ENCODE data around the gene KRT23. TPM values are rescaled to one million over a fixed set of nuclear protein-coding genes. Genes with fewer than 3 reads are reported as not detected.
A peak's percentile ranks its signal among the peaks of the same experiment; 100 is the strongest.

KRT23 gene, protein sequence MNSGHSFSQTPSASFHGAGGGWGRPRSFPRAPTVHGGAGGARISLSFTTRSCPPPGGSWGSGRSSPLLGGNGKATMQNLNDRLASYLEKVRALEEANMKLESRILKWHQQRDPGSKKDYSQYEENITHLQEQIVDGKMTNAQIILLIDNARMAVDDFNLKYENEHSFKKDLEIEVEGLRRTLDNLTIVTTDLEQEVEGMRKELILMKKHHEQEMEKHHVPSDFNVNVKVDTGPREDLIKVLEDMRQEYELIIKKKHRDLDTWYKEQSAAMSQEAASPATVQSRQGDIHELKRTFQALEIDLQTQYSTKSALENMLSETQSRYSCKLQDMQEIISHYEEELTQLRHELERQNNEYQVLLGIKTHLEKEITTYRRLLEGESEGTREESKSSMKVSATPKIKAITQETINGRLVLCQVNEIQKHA
- not detected for total RNA-seq

- Mint-ChIP-seq H3K27me3 (peaks cover 27% of the 10 kb centered on the region), H3K4me3 (no peak within 1 kb of the TSS), H3K27ac (no peak within 1 kb of the TSS), H3K36me3 (ENCODE audit: low read depth) (no peaks in the 10 kb centered on the region), H3K9me3 (no peaks in the 10 kb centered on the region), H3K4me1 (no peaks in the 10 kb centered on the region)
- ChIA-PET POLR2A (no interaction called here), CTCF (no interaction called here)
- DNase-seq = no peak
Measured at GRCh38 chr17:40937384-40937819, at the start of gene KRT23. KRT23 (minus strand) TSS chr17:40937646; CDS start chr17:40936603, 1,043 bp downstream.

DNA sequence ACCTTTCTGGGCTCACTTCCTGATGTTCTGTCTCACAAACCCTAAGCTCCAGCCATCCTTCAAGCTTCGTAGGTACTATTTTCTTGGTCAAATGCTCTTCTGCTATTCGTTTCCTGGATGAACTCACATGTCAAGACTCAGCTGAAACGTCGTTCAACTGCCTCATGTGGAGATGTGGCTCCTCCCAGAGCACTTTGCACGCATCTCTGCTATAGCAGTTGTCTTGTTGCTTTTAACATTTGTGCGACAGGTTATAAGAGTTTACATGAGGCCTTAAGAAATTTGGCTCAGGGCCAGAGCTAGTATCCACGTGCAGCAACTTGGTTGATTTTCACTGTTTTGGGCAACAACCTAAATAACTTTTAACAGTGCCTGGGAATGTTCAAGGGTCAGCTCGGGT lies 49.5 kb upstream of the KRT23 start:
- Mint-ChIP-seq H3K27ac (no peak overlapping the region), H3K4me1 (no peaks in the 10 kb centered on the region), H3K4me3 (no peak overlapping the region), H3K27me3 (peaks cover 31% of the 10 kb centered on the region), H3K36me3 (ENCODE audit: low read depth) (no peaks in the 10 kb centered on the region), H3K9me3 (no peaks in the 10 kb centered on the region)
- ChIA-PET POLR2A (no interaction called here), CTCF (no interaction called here)
- no peak for DNase-seq

DNA sequence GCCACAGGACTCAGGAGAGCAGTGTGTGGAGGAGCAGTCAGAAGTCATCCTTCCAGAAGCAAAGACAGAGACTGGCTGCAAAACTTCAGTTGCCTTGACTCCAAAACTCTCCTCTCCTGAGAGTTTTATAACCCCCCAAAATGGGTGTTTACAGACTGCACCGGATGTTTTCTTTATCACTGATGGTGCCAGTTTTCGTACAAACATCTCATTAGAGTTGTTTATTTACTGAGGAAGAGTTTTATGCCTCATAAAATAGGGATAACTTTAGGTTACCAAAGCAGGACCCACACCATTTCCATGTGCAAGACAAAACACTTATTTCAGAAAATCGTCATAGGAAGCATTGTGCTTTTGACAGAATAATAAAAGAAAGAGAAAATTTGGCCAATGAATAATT lies 46.8 kb upstream of the KRT23 start, which contains the start of gene KRT40:
Gene KRT40, minus strand, starts transcription at position 101 of the 400 bp plus-strand sequence. Its CDS starts 53 bp downstream, at position 48.
- DNase-seq = no peak
- Mint-ChIP-seq H3K36me3 (ENCODE audit: low read depth) (no peaks in the 10 kb centered on the region), H3K27ac (no peak within 1 kb of the TSS), H3K4me1 (no peaks in the 10 kb centered on the region), H3K4me3 (no peak within 1 kb of the TSS), H3K27me3 (peaks cover 17% of the 10 kb centered on the region), H3K9me3 (no peaks in the 10 kb centered on the region)
- ChIA-PET POLR2A (interaction anchor here (0.7 kb wide), 1 partner anchor 22 kb away, joined by 7 read pairs; no protein-coding TSS in a partner anchor), CTCF (interaction anchor here (0.7 kb wide), 1 partner anchor 29 kb away, joined by 3 read pairs; no protein-coding TSS in a partner anchor)

- DNase-seq = no peak
- no peaks in the 10 kb centered on the region for H3K4me1 Mint-ChIP-seq
- no peaks in the 10 kb centered on the region for H3K9me3 Mint-ChIP-seq
- H3K27me3 Mint-ChIP-seq = peaks cover 14% of the 10 kb centered on the region
- no peak overlapping the region for H3K27ac Mint-ChIP-seq
- POLR2A ChIA-PET = no interaction called here
- CTCF ChIA-PET = interaction anchor here (0.7 to 1.2 kb wide), 2 partner anchors 9 to 194 kb away, joined by 3 read pairs; no protein-coding TSS in a partner anchor
- H3K36me3 Mint-ChIP-seq (ENCODE audit: low read depth) = no peaks in the 10 kb centered on the region
- H3K4me3 Mint-ChIP-seq = no peak overlapping the region
Measured at GRCh38 chr17:40981115-40981514, 43.7 kb upstream of the KRT23 start.

DNA sequence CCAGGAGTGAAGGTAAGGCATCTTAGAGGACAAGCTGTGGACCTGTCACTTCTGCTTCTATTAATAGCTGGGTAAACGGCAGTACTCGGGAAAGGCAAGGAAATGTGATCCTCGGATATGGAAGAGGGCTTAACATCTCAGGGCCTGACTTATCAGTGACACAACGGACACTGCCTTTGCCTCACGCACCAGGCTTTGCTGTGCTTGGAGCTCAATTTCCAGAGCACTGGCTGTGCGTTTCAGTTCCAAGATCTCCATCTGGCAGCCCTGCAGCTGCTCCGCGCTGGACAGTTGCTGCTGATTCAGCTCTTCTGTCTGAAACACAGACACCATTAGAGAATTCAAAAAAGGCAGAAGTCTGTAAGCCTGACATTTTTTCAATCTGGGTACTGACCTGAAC lies 43.1 kb upstream of the KRT23 start:
- Mint-ChIP-seq H3K36me3 (ENCODE audit: low read depth) (no peaks in the 10 kb centered on the region), H3K27me3 (peaks cover 14% of the 10 kb centered on the region), H3K4me3 (no peak overlapping the region), H3K4me1 (no peaks in the 10 kb centered on the region), H3K27ac (no peak overlapping the region), H3K9me3 (no peaks in the 10 kb centered on the region)
- ChIA-PET POLR2A (no interaction called here), CTCF (interaction anchor here (0.7 to 1.2 kb wide), 2 partner anchors 8 to 193 kb away, joined by 3 read pairs; no protein-coding TSS in a partner anchor)
- DNase-seq = no peak

GRCh38 chr17:40980117-40980516 lies 42.7 kb upstream of the KRT23 start:
- POLR2A ChIA-PET = no interaction called here
- no peak for DNase-seq
- H3K27me3 Mint-ChIP-seq = peaks cover 14% of the 10 kb centered on the region
- no peaks in the 10 kb centered on the region for H3K4me1 Mint-ChIP-seq
- H3K9me3 Mint-ChIP-seq = no peaks in the 10 kb centered on the region
- no peaks in the 10 kb centered on the region for H3K36me3 Mint-ChIP-seq (ENCODE audit: low read depth)
- no peak overlapping the region for H3K27ac Mint-ChIP-seq
- CTCF ChIA-PET = interaction anchor here (1.2 kb wide), 1 partner anchor 8 kb away, joined by 3 read pairs; no protein-coding TSS in a partner anchor
- H3K4me3 Mint-ChIP-seq = no peak overlapping the region

GRCh38 chr17:40978575-40979151 lies 41.2 kb upstream of the KRT23 start:
- Mint-ChIP-seq H3K4me3 (no peak overlapping the region), H3K9me3 (no peaks in the 10 kb centered on the region), H3K27me3 (peaks cover 7% of the 10 kb centered on the region), H3K36me3 (ENCODE audit: low read depth) (no peaks in the 10 kb centered on the region), H3K4me1 (no peaks in the 10 kb centered on the region), H3K27ac (no peak overlapping the region)
- POLR2A ChIA-PET = no interaction called here
- CTCF ChIA-PET = interaction anchor here (1.3 kb wide), 1 partner anchor 17 kb away, joined by 3 read pairs; no protein-coding TSS in a partner anchor
- no peak for DNase-seq

GRCh38 chr17:40975516-40975915 lies 38.1 kb upstream of the KRT23 start:
- Mint-ChIP-seq H3K9me3 (no peaks in the 10 kb centered on the region), H3K27me3 (peaks cover 12% of the 10 kb centered on the region), H3K4me3 (no peak overlapping the region), H3K27ac (no peak overlapping the region), H3K4me1 (no peaks in the 10 kb centered on the region), H3K36me3 (ENCODE audit: low read depth) (no peaks in the 10 kb centered on the region)
- CTCF ChIA-PET = no interaction called here
- no peak for DNase-seq
- POLR2A ChIA-PET = no interaction called here

DNA sequence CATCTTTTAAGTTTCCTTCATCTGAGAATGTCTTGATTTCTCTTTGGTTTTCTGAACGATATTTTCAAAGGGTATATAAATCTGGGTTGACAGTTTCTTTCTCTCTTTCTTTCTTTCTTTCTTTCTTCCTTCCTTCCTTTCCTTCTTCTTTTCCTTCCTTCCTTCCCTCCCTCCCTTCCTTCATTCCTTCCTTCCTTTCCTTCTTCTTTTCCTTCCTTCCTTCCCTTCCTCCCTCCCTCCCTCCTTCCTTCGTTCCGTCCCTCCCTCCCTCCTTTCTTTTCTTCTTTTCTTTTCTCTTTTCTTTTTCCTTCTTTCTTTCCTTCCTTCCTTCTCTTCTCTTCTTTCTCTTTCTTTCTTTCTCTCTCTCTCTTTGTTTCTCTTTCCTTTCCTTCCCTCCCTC lies 36.9 kb upstream of the KRT23 start:
- H3K9me3 Mint-ChIP-seq = no peaks in the 10 kb centered on the region
- no peaks in the 10 kb centered on the region for H3K36me3 Mint-ChIP-seq (ENCODE audit: low read depth)
- H3K27ac Mint-ChIP-seq = no peak overlapping the region
- ChIA-PET POLR2A (no interaction called here), CTCF (interaction anchor here (0.6 kb wide), 1 partner anchor 1526 kb away, joined by 3 read pairs; no protein-coding TSS in a partner anchor)
- no peak overlapping the region for H3K4me3 Mint-ChIP-seq
- H3K4me1 Mint-ChIP-seq = no peaks in the 10 kb centered on the region
- H3K27me3 Mint-ChIP-seq = peaks cover 13% of the 10 kb centered on the region
- DNase-seq = no peak

DNA sequence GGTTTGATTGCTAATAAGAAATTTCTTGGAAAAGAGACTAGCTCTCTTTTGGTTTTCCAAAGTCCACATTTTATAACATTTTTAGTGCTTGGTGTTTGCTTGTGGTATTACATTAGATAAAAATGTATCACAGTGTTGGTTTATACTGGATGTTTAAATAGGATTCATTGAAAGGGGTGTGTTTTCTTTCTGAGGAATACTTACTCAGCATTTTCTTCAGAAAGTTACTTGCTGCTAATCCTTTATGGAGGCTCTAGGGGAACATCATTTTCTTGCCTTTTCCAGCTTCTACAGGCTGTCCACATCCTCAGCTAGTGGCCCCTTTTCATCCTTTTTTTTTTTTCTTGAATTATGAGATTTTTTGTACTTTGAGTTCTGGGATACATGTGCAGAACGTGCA lies 30.1 kb upstream of the KRT23 start:
- Mint-ChIP-seq H3K27ac (no peak overlapping the region), H3K4me1 (no peaks in the 10 kb centered on the region), H3K9me3 (no peaks in the 10 kb centered on the region), H3K27me3 (peaks cover 25% of the 10 kb centered on the region), H3K4me3 (no peak overlapping the region), H3K36me3 (ENCODE audit: low read depth) (no peaks in the 10 kb centered on the region)
- ChIA-PET POLR2A (no interaction called here), CTCF (no interaction called here)
- no peak for DNase-seq

DNA sequence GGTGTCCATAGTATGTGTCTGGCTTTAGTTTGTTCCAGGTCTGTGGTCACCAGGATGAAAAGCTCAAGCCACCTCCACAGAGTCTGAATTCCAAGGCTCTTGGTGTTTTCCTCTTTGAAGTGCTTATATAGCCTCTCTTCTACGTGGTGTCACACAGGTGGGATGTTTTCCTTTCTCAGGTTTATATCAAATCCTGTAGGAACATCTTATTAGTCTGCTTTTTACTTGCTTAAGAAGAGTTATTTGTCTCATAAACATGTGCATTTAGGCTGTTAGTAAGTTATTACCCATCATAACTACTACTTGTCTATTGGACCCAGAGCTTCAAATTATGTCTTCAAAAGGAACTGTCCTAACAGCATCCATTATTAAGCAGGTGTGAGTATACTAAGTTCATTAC lies 29.4 kb upstream of the KRT23 start, which contains the start of gene KRT39:
Gene KRT39, minus strand, starts transcription at position 101 of the 400 bp plus-strand sequence. Its CDS starts 92 bp downstream, at position 9.
- peaks cover 19% of the 10 kb centered on the region for H3K27me3 Mint-ChIP-seq
- no peaks in the 10 kb centered on the region for H3K9me3 Mint-ChIP-seq
- H3K4me3 Mint-ChIP-seq = no peak within 1 kb of the TSS
- H3K36me3 Mint-ChIP-seq (ENCODE audit: low read depth) = no peaks in the 10 kb centered on the region
- no peak for DNase-seq
- no peaks in the 10 kb centered on the region for H3K4me1 Mint-ChIP-seq
- ChIA-PET POLR2A (no interaction called here), CTCF (no interaction called here)
- no peak within 1 kb of the TSS for H3K27ac Mint-ChIP-seq

GRCh38 chr17:40963838-40964237 lies 26.4 kb upstream of the KRT23 start:
- ChIA-PET POLR2A (no interaction called here), CTCF (interaction anchor here (0.5 to 0.6 kb wide), 2 partner anchors 28 to 39 kb away, joined by 3 to 4 read pairs; no protein-coding TSS in a partner anchor)
- Mint-ChIP-seq H3K27ac (no peak overlapping the region), H3K27me3 (peaks cover 16% of the 10 kb centered on the region), H3K4me3 (no peak overlapping the region), H3K9me3 (no peaks in the 10 kb centered on the region), H3K36me3 (ENCODE audit: low read depth) (no peaks in the 10 kb centered on the region), H3K4me1 (peaks cover 6% of the 10 kb centered on the region)
- DNase-seq = peak; percentile 13

DNA sequence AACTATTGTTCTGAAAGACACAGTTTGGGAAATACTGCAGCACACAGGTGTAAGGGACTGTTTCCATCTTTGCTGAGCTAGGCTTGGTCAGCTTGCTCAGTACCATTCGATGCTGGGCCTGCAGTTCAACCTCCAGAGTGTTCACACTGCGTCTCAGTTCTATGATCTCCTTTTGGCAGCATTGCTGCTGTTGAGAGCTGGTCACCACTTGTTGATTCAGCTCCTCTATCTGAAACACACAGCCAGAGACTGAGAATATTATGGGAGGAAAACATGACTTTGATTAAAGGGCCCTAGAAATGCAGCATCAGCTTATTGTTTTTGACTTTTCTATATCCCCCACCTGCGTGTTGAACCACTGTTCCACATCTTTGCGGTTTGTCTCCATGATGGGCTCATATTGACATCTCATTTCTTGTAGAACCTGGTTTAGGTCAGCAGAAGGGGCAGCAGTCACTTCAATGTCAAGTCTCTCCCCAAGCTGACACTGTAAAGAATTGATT lies 24.7 kb upstream of the KRT23 start:
- H3K36me3 Mint-ChIP-seq (ENCODE audit: low read depth) = no peaks in the 10 kb centered on the region
- no peak for DNase-seq
- peaks cover 10% of the 10 kb centered on the region for H3K27me3 Mint-ChIP-seq
- H3K27ac Mint-ChIP-seq = no peak overlapping the region
- peaks cover 6% of the 10 kb centered on the region for H3K4me1 Mint-ChIP-seq
- H3K9me3 Mint-ChIP-seq = no peaks in the 10 kb centered on the region
- ChIA-PET POLR2A (interaction anchor here (0.6 kb wide), 1 partner anchor 22 kb away, joined by 7 read pairs; the partner anchor contains the start of gene KRT40), CTCF (interaction anchor here (1.0 to 1.3 kb wide), 2 partner anchors 16 to 51 kb away, joined by 3 read pairs; no protein-coding TSS in a partner anchor)
- H3K4me3 Mint-ChIP-seq = no peak overlapping the region

Measured in activated CD4-positive, alpha-beta T cell treated with anti-CD3 and anti-CD28 coated beads, Interleukin-2, amount 10 ng/mL, durations not matched to agents 7 days and 5 days (primary cell).